WI38 (cell line): ENCODE data around the gene SBSN.

ENCODE experiments used
- H3K4me3 ChIP-seq: 2 replicates; pipeline ENCODE4 v1.5.1; 2011; ENCODE audit warnings: low read depth, mild to moderate bottlenecking, control low read depth, low read length
- CTCF ChIP-seq: IDR thresholded peaks from 2 replicates; pipeline ENCODE4 v1.5.1; 2012; ENCODE audit warnings: low read depth, mild to moderate bottlenecking, control low read depth, low read length

The SBSN gene

DNA sequence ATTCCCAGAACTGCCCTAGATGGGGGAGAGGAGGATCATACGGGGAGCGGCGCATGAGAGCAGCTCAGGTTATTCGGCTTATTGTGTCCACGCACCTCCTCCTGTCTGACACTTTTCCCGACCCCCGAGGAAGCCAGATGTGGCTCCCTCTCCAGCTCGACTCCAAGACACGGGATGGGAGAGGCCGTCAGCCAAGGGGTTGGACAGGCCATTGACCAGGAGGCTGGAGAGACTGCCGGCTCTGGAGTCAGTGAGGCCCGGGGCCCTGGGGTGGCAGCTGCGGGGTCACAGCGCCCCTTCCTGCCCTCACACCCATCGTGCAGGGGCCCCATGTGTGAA, 17.5 kb downstream of the SBSN start:
- no peak overlapping the region for H3K4me3 ChIP-seq
- no peak for TF ChIP-seq CTCF

- peak overlapping the region; percentile 27 for H3K4me3 ChIP-seq
- TF ChIP-seq CTCF, result peak; percentile 79
Measured at GRCh38 chr19:35509861-35510625, 18.1 kb downstream of the SBSN start.

- TF ChIP-seq CTCF, result no peak
Measured at GRCh38 chr19:35509018-35509652, 19.0 kb downstream of the SBSN start.

GRCh38 chr19:35508129-35508528, 20.0 kb downstream of the SBSN start:
- TF ChIP-seq CTCF, result no peak
- no peak overlapping the region for H3K4me3 ChIP-seq

More at GRCh38 chr19:35509018-35509652, 19.0 kb downstream of the SBSN start:
- H3K4me3 ChIP-seq, result no peak overlapping the region

- TF ChIP-seq CTCF, result no peak
- no peak overlapping the region for H3K4me3 ChIP-seq
Measured at GRCh38 chr19:35507561-35507960, 20.6 kb downstream of the SBSN start.

DNA sequence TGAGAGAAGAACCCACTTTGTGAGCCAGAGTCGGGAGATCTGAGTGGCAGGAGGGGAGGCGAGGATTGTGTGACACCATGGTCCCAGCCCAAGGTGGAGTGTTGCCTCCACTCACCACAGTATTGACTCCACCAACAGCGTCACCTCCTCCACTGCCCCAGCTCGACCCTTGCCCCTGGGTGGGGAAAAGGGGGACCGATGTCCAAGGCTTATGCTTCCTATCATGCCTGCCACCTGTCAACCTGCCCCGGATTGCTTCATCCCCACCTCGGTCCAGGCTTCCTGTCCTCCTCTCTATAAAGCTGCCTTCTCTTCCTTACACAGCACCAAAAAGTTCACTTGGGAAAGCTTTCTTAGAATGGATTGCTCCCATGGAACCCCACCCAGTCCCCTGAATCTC, 22.1 kb downstream of the SBSN start:
- TF ChIP-seq CTCF, result no peak
- H3K4me3 ChIP-seq, result no peak overlapping the region

- no peak for TF ChIP-seq CTCF
- no peak overlapping the region for H3K4me3 ChIP-seq
Measured at GRCh38 chr19:35502751-35503150, 25.4 kb downstream of the SBSN start.
